NCI-H1092 treated with DMSO at 0.1 percent for 48 hours (cell line): ENCODE results near the gene HSD17B11.
"Not testable (repeated sequence)": the region's sequence is repeated elsewhere in the genome, so short reads cannot be mapped to it uniquely, and the experiment has no call there.

Experiments used
- DNase-seq: peaks from one replicate; lab custom pipeline; 2025; lab: John Stamatoyannopoulos, UW

Gene HSD17B11

GRCh38 chr4:87305562-87305961 is 85.4 kb downstream of the HSD17B11 start:
- no peak for DNase-seq

GRCh38 chr4:87304745-87305432 is 86.1 kb downstream of the HSD17B11 start:
- DNase-seq: no peak

GRCh38 chr4:87299898-87300297 is 91.1 kb downstream of the HSD17B11 start:
- no peak for DNase-seq

GRCh38 chr4:87298362-87298761 is 92.6 kb downstream of the HSD17B11 start:
- DNase-seq: no peak

- not testable (repeated sequence) for DNase-seq
Measured at GRCh38 chr4:87294911-87295310, 96.1 kb downstream of the HSD17B11 start.

- DNase-seq: not testable (repeated sequence)
Measured at GRCh38 chr4:87293889-87294288, 97.1 kb downstream of the HSD17B11 start.

GRCh38 chr4:87286970-87287369 is 104.0 kb downstream of the HSD17B11 start:
- no peak for DNase-seq
